22Rv1 (cell line): Measurements from ENCODE around the gene TPCN2.
A peak's percentile ranks its signal among the peaks of the same experiment; 100 is the strongest.

Source experiments
- ZFX ChIP-seq: fragments of 450-650 bp; IDR thresholded peaks from 2 replicates; pipeline ENCODE4 v1.6.1; 2017; ENCODE audit warnings: antibody characterized with exemption, borderline replicate concordance
- TF ChIP-seq, protein P1 (sequence below): fragments of 450-650 bp; IDR thresholded peaks from 2 replicates; pipeline ENCODE4 v1.5.1; 2017; ENCODE audit warnings: mild to moderate bottlenecking

DNA sequence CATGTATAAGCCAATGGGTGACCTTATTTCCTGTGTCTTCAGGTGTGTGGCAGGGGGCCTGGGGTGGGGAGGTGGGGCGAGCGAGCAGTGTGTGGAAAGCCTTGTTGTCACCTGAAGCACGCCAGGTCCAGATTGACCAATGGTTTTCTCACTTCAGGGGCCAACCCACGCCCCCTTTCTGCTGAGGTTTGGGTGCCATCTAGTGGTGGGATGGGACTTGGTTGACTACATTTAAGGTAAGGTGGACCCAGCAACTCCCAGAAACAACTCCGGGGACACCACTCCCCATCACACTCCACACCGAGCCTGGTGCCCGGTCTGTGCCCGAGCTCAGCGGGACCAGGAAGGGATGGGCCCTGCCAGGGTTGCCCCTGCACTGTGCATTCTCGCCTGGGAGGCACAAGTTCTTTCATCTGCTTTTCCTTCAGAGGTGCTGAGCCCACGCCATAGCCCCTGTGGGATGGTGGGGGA is 40.0 kb downstream of the TPCN2 start:
- TF ChIP-seq, protein P1, sequence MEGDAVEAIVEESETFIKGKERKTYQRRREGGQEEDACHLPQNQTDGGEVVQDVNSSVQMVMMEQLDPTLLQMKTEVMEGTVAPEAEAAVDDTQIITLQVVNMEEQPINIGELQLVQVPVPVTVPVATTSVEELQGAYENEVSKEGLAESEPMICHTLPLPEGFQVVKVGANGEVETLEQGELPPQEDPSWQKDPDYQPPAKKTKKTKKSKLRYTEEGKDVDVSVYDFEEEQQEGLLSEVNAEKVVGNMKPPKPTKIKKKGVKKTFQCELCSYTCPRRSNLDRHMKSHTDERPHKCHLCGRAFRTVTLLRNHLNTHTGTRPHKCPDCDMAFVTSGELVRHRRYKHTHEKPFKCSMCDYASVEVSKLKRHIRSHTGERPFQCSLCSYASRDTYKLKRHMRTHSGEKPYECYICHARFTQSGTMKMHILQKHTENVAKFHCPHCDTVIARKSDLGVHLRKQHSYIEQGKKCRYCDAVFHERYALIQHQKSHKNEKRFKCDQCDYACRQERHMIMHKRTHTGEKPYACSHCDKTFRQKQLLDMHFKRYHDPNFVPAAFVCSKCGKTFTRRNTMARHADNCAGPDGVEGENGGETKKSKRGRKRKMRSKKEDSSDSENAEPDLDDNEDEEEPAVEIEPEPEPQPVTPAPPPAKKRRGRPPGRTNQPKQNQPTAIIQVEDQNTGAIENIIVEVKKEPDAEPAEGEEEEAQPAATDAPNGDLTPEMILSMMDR: peak; percentile 81
- no peak for TF ChIP-seq ZFX
